ENCODE results near the gene AHI1. TPM values are rescaled to one million over a fixed set of nuclear protein-coding genes. Genes with fewer than 3 reads are reported as not detected.

AHI1 gene
- total and polyA plus RNA-seq, 2 experiments from 2014 or later = 17.1 to 18.4 TPM

GRCh38 chr6:135527960-135528249 is 30.4 kb upstream of the AHI1 start:
- no peak overlapping the region for H3K27ac ChIP-seq
- no peaks in the 10 kb centered on the region for H3K27me3 ChIP-seq
- no peaks in the 10 kb centered on the region for H3K9me3 ChIP-seq (ENCODE audit: low read depth)
- no peaks in the 10 kb centered on the region for H3K36me3 ChIP-seq
- no peak for TF ChIP-seq CTCF (IDR thresholded peaks at IDR 0.05; ENCODE audit: low read depth, low read length)
- no peak for DNase-seq (ENCODE audit: low read depth in 1 of 2, low spot score in 1 of 2)
- H3K4me1 ChIP-seq (ENCODE audit: low read depth) = no peaks in the 10 kb centered on the region
- H3K4me3 ChIP-seq = no peak overlapping the region

GRCh38 chr6:135527116-135527959 is 29.8 kb upstream of the AHI1 start:
- no peaks in the 10 kb centered on the region for H3K4me1 ChIP-seq (ENCODE audit: low read depth)
- no peaks in the 10 kb centered on the region for H3K9me3 ChIP-seq (ENCODE audit: low read depth)
- no peak for DNase-seq (ENCODE audit: low read depth in 1 of 2, low spot score in 1 of 2)
- no peaks in the 10 kb centered on the region for H3K36me3 ChIP-seq
- no peak overlapping the region for H3K27ac ChIP-seq
- no peaks in the 10 kb centered on the region for H3K27me3 ChIP-seq
- TF ChIP-seq CTCF (IDR thresholded peaks at IDR 0.05; ENCODE audit: low read depth, low read length) = no peak
- no peak overlapping the region for H3K4me3 ChIP-seq

GRCh38 chr6:135525594-135525993 is 28.1 kb upstream of the AHI1 start:
- Histone ChIP-seq H3K9me3 (ENCODE audit: low read depth) (no peaks in the 10 kb centered on the region), H3K4me1 (ENCODE audit: low read depth) (no peaks in the 10 kb centered on the region), H3K27me3 (no peaks in the 10 kb centered on the region), H3K36me3 (no peaks in the 10 kb centered on the region), H3K4me3 (no peak overlapping the region), H3K27ac (no peak overlapping the region)
- no peak for DNase-seq (ENCODE audit: low read depth in 1 of 2, low spot score in 1 of 2)
- no peak for TF ChIP-seq CTCF (IDR thresholded peaks at IDR 0.05; ENCODE audit: low read depth, low read length)

GRCh38 chr6:135522965-135523692 is 25.6 kb upstream of the AHI1 start:
- TF ChIP-seq CTCF (IDR thresholded peaks at IDR 0.05; ENCODE audit: low read depth, low read length) = no peak

GRCh38 chr6:135521431-135521830 is 23.9 kb upstream of the AHI1 start:
- no peaks in the 10 kb centered on the region for H3K4me1 ChIP-seq (ENCODE audit: low read depth)
- TF ChIP-seq CTCF (IDR thresholded peaks at IDR 0.05; ENCODE audit: low read depth, low read length) = no peak
- no peak for DNase-seq (ENCODE audit: low read depth in 1 of 2, low spot score in 1 of 2)

More at GRCh38 chr6:135522965-135523692, 25.6 kb upstream of the AHI1 start:
- Histone ChIP-seq H3K36me3 (no peaks in the 10 kb centered on the region), H3K27ac (no peak overlapping the region), H3K9me3 (ENCODE audit: low read depth) (no peaks in the 10 kb centered on the region), H3K4me3 (no peak overlapping the region), H3K4me1 (ENCODE audit: low read depth) (no peaks in the 10 kb centered on the region), H3K27me3 (no peaks in the 10 kb centered on the region)
- DNase-seq (ENCODE audit: low read depth in 1 of 2, low spot score in 1 of 2) = peak in 1 of 2 donors; percentile 76

More at GRCh38 chr6:135521431-135521830, 23.9 kb upstream of the AHI1 start:
- Histone ChIP-seq H3K27me3 (no peaks in the 10 kb centered on the region), H3K27ac (no peak overlapping the region), H3K4me3 (no peak overlapping the region), H3K36me3 (no peaks in the 10 kb centered on the region), H3K9me3 (ENCODE audit: low read depth) (no peaks in the 10 kb centered on the region)

All from cardiac muscle cell (in vitro differentiated cells and primary cell).